ENCODE data around the gene SERPINB11. TPM values are rescaled to one million over a fixed set of nuclear protein-coding genes. Genes with fewer than 3 reads are reported as not detected.

SERPINB11 gene
- polyA plus RNA-seq, 1 donor from 2014 or later: not detected

GRCh38 chr18:63683890-63684289, 18.9 kb upstream of the SERPINB11 start:
- H3K4me2 ChIP-seq (ENCODE audit: low read length): no peak overlapping the region
- H2AFZ ChIP-seq (ENCODE audit: low read depth, low read length): no peak overlapping the region
- H3K36me3 ChIP-seq (ENCODE audit: insufficient read depth, low read length): no peaks in the 10 kb centered on the region
- no peaks in the 10 kb centered on the region for H3K9me2 ChIP-seq (ENCODE audit: insufficient read depth, low read length)
- H3K27me3 ChIP-seq (ENCODE audit: insufficient read depth, low read depth, low read length): no peaks in the 10 kb centered on the region
- no peak for TF ChIP-seq TAF1 (IDR thresholded peaks at IDR 0.05; ENCODE audit: low read depth)
- TF ChIP-seq POLR2AphosphoS5 (IDR thresholded peaks at IDR 0.05): no peak
- no peak for TF ChIP-seq EP300 (conservative IDR thresholded peaks at IDR 0.05; ENCODE audit: poor library complexity, severe bottlenecking)
- no peak for TF ChIP-seq REST (IDR thresholded peaks at IDR 0.05; ENCODE audit: borderline replicate concordance)
- no peak for TF ChIP-seq CTCF (IDR thresholded peaks at IDR 0.05; ENCODE audit: poor library complexity, severe bottlenecking)
- no peak for TF ChIP-seq EZH2 (IDR thresholded peaks at IDR 0.05; ENCODE audit: borderline replicate concordance, insufficient read depth, low read length, poor library complexity, severe bottlenecking)
- no peak for TF ChIP-seq SMC3 (conservative IDR thresholded peaks at IDR 0.05; ENCODE audit: poor library complexity)
- TF ChIP-seq MXI1 (conservative IDR thresholded peaks at IDR 0.05; ENCODE audit: poor library complexity, severe bottlenecking): no peak
- H3K79me2 ChIP-seq (replicated peaks; ENCODE audit: insufficient read depth, low read length): no peaks in the 10 kb centered on the region
- H4K20me1 ChIP-seq (ENCODE audit: insufficient read depth): no peaks in the 10 kb centered on the region
- no peaks in the 10 kb centered on the region for H3F3A ChIP-seq (ENCODE audit: insufficient read depth, low read length, poor library complexity, severe bottlenecking)
- H3K4me3 ChIP-seq (ENCODE audit: low read length): no peak overlapping the region
- no peak overlapping the region for H3K27ac ChIP-seq (ENCODE audit: low read length)
- no peaks in the 10 kb centered on the region for H3K9me3 ChIP-seq (ENCODE audit: low read length)
- H3K9ac ChIP-seq (ENCODE audit: low read length): no peak overlapping the region

- no peak overlapping the region for H3K4me3 ChIP-seq (ENCODE audit: low read length)
- H3F3A ChIP-seq (ENCODE audit: insufficient read depth, low read length, poor library complexity, severe bottlenecking): no peaks in the 10 kb centered on the region
- H3K4me2 ChIP-seq (ENCODE audit: low read length): no peak overlapping the region
- no peak overlapping the region for H3K9ac ChIP-seq (ENCODE audit: low read length)
- H3K27ac ChIP-seq (ENCODE audit: low read length): no peak overlapping the region
- H3K36me3 ChIP-seq (ENCODE audit: insufficient read depth, low read length): no peaks in the 10 kb centered on the region
- no peaks in the 10 kb centered on the region for H3K9me3 ChIP-seq (ENCODE audit: low read length)
- no peaks in the 10 kb centered on the region for H4K20me1 ChIP-seq (ENCODE audit: insufficient read depth)
- no peaks in the 10 kb centered on the region for H3K27me3 ChIP-seq (ENCODE audit: insufficient read depth, low read depth, low read length)
- no peaks in the 10 kb centered on the region for H3K79me2 ChIP-seq (replicated peaks; ENCODE audit: insufficient read depth, low read length)
- no peak overlapping the region for H2AFZ ChIP-seq (ENCODE audit: low read depth, low read length)
- TF ChIP-seq SMC3 (conservative IDR thresholded peaks at IDR 0.05; ENCODE audit: poor library complexity): no peak
- no peak for TF ChIP-seq POLR2AphosphoS5 (IDR thresholded peaks at IDR 0.05)
- TF ChIP-seq CTCF (IDR thresholded peaks at IDR 0.05; ENCODE audit: poor library complexity, severe bottlenecking): no peak
- no peak for TF ChIP-seq REST (IDR thresholded peaks at IDR 0.05; ENCODE audit: borderline replicate concordance)
- TF ChIP-seq EP300 (conservative IDR thresholded peaks at IDR 0.05; ENCODE audit: poor library complexity, severe bottlenecking): no peak
- TF ChIP-seq TAF1 (IDR thresholded peaks at IDR 0.05; ENCODE audit: low read depth): no peak
- TF ChIP-seq RAD21 (conservative IDR thresholded peaks at IDR 0.05): no peak
- TF ChIP-seq EZH2 (IDR thresholded peaks at IDR 0.05; ENCODE audit: borderline replicate concordance, insufficient read depth, low read length, poor library complexity, severe bottlenecking): no peak
- TF ChIP-seq MXI1 (conservative IDR thresholded peaks at IDR 0.05; ENCODE audit: poor library complexity, severe bottlenecking): no peak
- H3K9me2 ChIP-seq (ENCODE audit: insufficient read depth, low read length): no peaks in the 10 kb centered on the region
Observed at GRCh38 chr18:63684718-63685117, 18.0 kb upstream of the SERPINB11 start.
